GM13976 (cell line): ENCODE results near the gene RCAN1.
A peak's percentile ranks its signal among the peaks of the same experiment; 100 is the strongest.

Source experiments
- DNase-seq: peaks from one replicate; pipeline ENCODE4 v3.0.0; 2012; ENCODE audit warnings: low spot score
- in situ Hi-C: fragments of 300-500 bp; cut with MboI; formaldehyde crosslinking; loops from one replicate; pipeline ENCODE4 v1.12.0; 2022; ENCODE audit warnings: low sequenced_read_pairs, mixed read lengths, inconsistent platforms; ENCODE audit not compliant: unreplicated experiment
- TF ChIP-seq, protein P1 (sequence below): IDR thresholded peaks from 2 replicates; pipeline ENCODE4 v1.5.1; 2012; ENCODE audit warnings: borderline replicate concordance, mild to moderate bottlenecking; ENCODE audit not compliant: insufficient read depth; ENCODE audit errors: extremely low read depth, missing control alignments, control extremely low read depth

RCAN1 gene

DNA sequence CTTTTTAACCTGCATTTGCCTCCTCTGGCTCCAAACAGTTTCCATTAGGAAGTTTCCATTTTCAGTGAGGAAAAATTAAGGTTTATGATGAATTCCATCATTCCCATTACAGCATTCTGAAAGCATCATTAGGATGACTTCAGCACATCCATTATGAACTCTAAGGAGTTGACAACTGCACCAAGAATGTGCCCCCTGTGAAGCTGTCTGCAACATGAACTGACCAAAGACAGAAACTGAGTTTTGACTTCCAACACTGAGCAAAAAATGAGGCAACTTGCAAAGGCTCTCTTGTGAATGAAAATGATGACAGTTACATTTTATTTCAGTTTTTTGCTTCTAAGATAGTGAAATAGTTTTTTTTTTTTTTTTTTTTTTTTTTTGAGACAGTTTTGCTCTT lies 84.7 kb downstream of the RCAN1 start:
- TF ChIP-seq, protein P1, sequence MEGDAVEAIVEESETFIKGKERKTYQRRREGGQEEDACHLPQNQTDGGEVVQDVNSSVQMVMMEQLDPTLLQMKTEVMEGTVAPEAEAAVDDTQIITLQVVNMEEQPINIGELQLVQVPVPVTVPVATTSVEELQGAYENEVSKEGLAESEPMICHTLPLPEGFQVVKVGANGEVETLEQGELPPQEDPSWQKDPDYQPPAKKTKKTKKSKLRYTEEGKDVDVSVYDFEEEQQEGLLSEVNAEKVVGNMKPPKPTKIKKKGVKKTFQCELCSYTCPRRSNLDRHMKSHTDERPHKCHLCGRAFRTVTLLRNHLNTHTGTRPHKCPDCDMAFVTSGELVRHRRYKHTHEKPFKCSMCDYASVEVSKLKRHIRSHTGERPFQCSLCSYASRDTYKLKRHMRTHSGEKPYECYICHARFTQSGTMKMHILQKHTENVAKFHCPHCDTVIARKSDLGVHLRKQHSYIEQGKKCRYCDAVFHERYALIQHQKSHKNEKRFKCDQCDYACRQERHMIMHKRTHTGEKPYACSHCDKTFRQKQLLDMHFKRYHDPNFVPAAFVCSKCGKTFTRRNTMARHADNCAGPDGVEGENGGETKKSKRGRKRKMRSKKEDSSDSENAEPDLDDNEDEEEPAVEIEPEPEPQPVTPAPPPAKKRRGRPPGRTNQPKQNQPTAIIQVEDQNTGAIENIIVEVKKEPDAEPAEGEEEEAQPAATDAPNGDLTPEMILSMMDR, result no peak
- DNase-seq, result no peak
- in situ Hi-C loops, result no loop called here

DNA sequence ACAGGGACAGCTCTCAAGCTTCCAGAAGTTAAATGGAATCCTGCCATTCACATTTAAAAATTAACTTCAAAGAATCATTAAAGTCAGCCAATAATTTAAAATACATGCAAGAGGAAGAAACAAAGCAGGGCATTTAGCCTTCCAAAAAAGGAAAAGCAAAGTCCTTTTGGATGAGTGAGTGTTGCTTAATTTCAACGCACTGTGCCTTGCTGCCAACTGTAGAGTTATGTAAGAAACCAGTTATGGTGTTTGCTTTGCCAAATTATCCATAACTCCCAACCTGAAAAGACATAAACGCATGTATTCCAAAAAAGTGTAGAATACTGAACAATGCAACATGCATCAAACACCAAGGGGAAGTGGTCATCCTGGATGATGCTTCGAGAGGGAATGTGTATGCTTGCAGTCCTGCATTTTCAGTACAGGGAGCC lies 86.8 kb downstream of the RCAN1 start:
- no peak for DNase-seq
- TF ChIP-seq, protein P1, result no peak
- in situ Hi-C loops, result no loop called here

DNA sequence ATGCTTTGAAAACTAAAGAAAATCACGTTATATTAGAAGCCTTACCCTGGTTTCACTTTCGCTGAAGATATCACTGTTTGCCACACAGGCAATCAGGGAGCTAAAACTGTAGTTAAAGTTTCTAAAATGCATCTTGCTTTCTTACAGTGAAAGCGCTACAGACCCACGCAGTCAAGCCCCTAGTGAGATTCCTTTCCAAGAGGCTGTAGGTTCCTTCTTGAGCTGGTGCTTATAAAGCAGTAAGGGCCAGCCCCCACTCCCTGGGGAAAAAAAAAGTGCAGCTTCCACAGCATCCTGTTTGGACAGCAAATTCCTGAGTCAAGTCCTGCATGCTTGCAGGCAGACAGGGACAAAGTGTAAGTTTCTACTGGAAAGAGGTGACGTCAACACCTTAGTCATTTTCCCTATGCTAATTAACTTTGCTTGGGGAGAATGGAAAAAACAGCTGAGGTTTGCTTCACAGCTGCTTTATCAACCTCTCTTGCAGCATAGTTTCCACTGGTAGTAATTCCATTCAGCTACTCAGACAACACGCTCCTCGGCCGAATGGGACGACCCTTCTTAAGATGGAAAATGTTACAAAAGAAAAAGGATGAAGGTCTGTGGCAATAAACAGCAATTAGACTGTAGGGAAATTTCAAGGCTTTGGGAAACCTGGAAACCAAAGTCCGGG lies 88.2 kb downstream of the RCAN1 start:
- DNase-seq, result peak; percentile 62
- TF ChIP-seq, protein P1, result no peak
- in situ Hi-C loops, result no loop called here

DNA sequence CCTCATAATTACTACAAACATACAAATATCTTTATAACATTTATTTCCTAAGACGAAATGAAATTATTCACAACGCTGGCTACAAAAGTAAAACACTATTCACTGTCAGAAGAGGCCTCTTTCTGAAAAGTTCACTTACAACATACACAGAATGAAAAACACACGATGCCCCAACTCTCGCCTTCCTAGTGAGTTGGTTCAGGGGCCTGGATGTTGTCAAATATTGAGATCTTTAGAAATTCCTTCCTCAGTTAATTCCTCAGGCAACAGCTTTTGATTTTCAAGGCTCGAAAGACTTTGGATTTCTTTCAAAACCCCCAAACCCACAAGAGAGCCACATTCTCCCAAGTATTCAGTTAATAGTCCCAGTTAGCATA lies 88.7 kb downstream of the RCAN1 start:
- TF ChIP-seq, protein P1, result no peak
- no peak for DNase-seq
- in situ Hi-C loops, result no loop called here

DNA sequence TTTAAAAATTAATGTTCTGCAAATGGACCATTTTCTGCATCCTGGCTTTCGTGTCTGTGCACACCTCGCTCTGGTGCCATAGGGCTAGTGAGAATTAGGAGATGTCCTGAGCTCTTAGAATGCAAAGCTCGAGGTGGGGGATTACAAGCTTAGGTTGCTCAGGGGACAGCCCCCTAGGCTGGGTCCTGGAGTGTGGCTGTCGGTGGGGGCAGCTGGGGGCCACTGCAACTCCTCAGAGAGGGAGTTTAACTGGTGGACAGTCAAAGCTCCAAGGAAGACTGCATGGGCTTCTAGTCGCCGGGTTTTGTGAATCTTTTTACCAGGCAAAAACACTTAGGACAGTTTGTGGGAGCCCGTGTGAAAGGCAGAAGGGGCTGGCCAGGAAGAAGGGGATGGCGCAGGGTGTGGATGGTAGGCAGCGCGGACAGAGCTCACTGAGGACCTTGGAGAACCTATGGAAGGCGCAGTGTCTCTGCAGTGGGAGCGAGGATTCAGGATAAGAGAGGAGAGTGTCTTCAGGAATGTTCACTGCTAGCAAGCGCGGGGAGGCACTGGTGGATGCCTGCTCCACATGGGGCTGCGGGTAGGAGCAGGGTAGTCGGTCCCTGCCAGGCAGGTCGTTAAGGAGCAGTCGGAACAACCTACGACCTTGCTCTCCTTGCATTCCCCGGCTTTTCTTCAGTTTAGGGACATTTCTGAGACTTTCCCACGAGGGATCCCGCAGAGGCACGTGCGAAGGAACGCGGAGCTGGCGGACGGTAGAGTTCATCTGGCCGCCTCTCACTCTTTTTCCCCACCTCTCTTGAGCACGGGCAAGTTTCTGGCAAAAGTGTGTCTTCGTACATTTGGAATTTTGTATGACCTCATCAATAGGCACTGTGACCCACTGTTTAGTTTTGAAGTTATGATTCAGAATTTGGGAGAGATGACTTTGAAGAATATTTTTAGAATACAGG lies 90.0 kb downstream of the RCAN1 start:
- DNase-seq, result no peak

DNA sequence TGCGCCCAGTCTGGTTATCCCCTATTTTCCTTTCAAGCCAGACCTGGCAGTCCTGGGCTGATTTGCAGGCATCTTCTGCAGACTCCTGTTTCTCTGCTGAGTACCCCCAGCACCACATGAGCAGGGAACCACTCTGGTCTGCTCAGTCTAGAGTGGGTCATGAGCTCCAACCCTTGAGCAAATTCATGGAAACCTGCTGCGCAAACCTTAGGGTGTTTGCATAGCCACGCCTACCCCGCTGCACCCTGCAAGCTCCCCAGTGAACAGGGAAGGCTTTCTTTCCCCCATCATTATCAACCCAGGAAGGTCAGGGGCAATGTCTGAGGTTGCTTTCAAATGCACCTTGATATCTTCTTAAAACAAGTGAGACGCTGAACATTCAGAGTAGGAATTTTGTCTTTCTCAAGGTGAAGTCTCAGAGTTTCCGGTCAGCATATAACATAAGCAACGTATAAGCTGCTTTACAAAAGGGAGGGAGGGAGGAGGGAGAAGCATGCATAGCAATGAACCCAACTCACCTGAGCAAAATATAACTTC lies 91.8 kb downstream of the RCAN1 start:
- in situ Hi-C loops, result no loop called here
- TF ChIP-seq, protein P1, result no peak
- DNase-seq, result no peak

More for the DNA sequence above, 90.0 kb downstream of the RCAN1 start:
- in situ Hi-C loops, result no loop called here
- TF ChIP-seq, protein P1, result no peak
